GM18499 (cell line): ENCODE measurements around the gene WSCD2.

Experiments
- ATAC-seq: cut with Tn5 transposase; IDR thresholded peaks from one replicate; pipeline ENCODE4 v1.9.1; 2021; ENCODE audit warnings: moderate number of reproducible peaks; ENCODE audit not compliant: insufficient read depth, unreplicated experiment

WSCD2 gene

GRCh38 chr12:108226866-108227265, 97.8 kb downstream of the WSCD2 start:
- no peak for ATAC-seq

GRCh38 chr12:108228746-108229145, 99.7 kb downstream of the WSCD2 start:
- no peak for ATAC-seq

GRCh38 chr12:108231109-108231905, 102.2 kb downstream of the WSCD2 start:
- no peak for ATAC-seq

GRCh38 chr12:108231909-108232434, 102.9 kb downstream of the WSCD2 start:
- ATAC-seq = no peak

GRCh38 chr12:108232565-108232964, 103.5 kb downstream of the WSCD2 start:
- ATAC-seq = no peak

- ATAC-seq = no peak
These were observed 105.1 kb downstream of the WSCD2 start for GRCh38 chr12:108234158-108234557.

GRCh38 chr12:108235197-108235984, 106.3 kb downstream of the WSCD2 start:
- ATAC-seq = no peak

GRCh38 chr12:108235985-108236263, 106.8 kb downstream of the WSCD2 start:
- no peak for ATAC-seq

GRCh38 chr12:108236366-108236765, 107.3 kb downstream of the WSCD2 start:
- no peak for ATAC-seq

- ATAC-seq = no peak
These were observed 108.2 kb downstream of the WSCD2 start for GRCh38 chr12:108237272-108237671.

GRCh38 chr12:108238474-108238873, 109.4 kb downstream of the WSCD2 start:
- ATAC-seq = no peak

- no peak for ATAC-seq
These were observed 110.3 kb downstream of the WSCD2 start for GRCh38 chr12:108239378-108239777.

GRCh38 chr12:108240027-108240785, 111.1 kb downstream of the WSCD2 start:
- ATAC-seq = no peak

- no peak for ATAC-seq
These were observed 111.8 kb downstream of the WSCD2 start for GRCh38 chr12:108240928-108241327.

GRCh38 chr12:108241986-108242703, 113.1 kb downstream of the WSCD2 start:
- ATAC-seq = no peak

GRCh38 chr12:108247130-108247529, 118.0 kb downstream of the WSCD2 start:
- ATAC-seq = no peak

- no peak for ATAC-seq
These were observed 118.9 kb downstream of the WSCD2 start for GRCh38 chr12:108248011-108248410.

- ATAC-seq = no peak
These were observed 123.4 kb downstream of the WSCD2 start for GRCh38 chr12:108252523-108252922.

GRCh38 chr12:108253540-108253939, 124.5 kb downstream of the WSCD2 start:
- no peak for ATAC-seq

- no peak for ATAC-seq
These were observed 124.9 kb downstream of the WSCD2 start for GRCh38 chr12:108254030-108254429.
